SU-DHL-6 (cell line): ENCODE measurements around the gene MTX3.

Source experiments
- EZH2phosphoT487 ChIP-seq: fragments of 200-600 bp; sonication (generic), shearing (Covaris generic); conservative IDR thresholded peaks from 2 replicates; pipeline ENCODE4 v1.6.1; 2018; ENCODE audit warnings: mild to moderate bottlenecking, antibody characterized with exemption, low read length, moderate library complexity, mixed read lengths
- TF ChIP-seq, protein P1 (sequence below): fragments of 200-600 bp; sonication (generic); IDR thresholded peaks from one replicate; pipeline ENCODE4 v1.5.1; 2017; ENCODE audit warnings: antibody characterized with exemption, mild to moderate bottlenecking, low read length, moderate library complexity; ENCODE audit not compliant: insufficient read depth, poor library complexity, severe bottlenecking

DNA sequence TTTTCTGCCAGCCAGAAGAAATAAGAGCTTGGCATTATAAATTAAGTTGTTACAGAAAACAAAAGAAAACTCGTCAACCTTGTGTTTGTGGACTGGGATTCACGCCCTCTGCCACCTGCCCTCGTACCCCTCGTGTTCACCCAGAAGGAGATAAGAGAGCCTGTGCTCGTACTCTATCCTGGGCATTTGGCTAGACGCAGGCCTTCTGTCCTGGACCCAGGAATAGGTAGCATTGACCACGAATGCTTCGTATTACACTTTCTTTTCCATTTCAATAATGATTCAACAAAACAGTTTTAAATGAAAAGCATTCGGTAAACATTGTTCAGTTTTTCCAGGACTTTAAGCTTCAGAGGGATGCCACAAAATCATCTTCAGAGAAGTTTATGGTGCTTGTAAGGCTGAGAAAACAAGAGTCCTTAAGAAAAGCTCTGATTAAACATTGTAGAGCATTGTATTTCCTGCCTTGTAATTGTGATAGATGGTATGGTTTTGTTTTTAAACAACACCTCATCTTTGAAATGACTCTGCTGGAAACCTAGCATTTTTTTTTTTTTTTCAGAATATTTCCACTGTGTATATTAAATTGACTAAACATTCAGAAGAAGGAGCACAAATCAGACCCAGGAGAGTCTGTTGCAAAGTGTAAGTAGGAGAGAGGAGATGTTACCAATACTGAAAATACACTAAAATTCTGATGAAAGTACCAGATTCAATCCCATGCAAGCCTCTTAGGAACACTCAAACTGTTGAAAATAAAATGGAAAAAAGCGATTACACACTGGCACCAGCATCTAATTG, 27.6 kb downstream of the MTX3 start:
- TF ChIP-seq, protein P1, sequence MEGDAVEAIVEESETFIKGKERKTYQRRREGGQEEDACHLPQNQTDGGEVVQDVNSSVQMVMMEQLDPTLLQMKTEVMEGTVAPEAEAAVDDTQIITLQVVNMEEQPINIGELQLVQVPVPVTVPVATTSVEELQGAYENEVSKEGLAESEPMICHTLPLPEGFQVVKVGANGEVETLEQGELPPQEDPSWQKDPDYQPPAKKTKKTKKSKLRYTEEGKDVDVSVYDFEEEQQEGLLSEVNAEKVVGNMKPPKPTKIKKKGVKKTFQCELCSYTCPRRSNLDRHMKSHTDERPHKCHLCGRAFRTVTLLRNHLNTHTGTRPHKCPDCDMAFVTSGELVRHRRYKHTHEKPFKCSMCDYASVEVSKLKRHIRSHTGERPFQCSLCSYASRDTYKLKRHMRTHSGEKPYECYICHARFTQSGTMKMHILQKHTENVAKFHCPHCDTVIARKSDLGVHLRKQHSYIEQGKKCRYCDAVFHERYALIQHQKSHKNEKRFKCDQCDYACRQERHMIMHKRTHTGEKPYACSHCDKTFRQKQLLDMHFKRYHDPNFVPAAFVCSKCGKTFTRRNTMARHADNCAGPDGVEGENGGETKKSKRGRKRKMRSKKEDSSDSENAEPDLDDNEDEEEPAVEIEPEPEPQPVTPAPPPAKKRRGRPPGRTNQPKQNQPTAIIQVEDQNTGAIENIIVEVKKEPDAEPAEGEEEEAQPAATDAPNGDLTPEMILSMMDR, result no peak
- TF ChIP-seq EZH2phosphoT487, result no peak
